Kidney epithelial cell (primary cell): ENCODE measurements around the gene GALE. TPM values are rescaled to one million over a fixed set of nuclear protein-coding genes. Genes with fewer than 3 reads are reported as not detected.

Experiments used
- DNase-seq: peaks from one replicate; pipeline ENCODE4 v3.0.0-alpha.2; 2010; ENCODE audit warnings: low read depth
- H3K27me3 ChIP-seq: 2 replicates; pipeline ENCODE4 v1.6.0; 2011; ENCODE audit warnings: low read length; ENCODE audit not compliant: control insufficient read depth, insufficient read depth
- H3K36me3 ChIP-seq: 2 replicates; pipeline ENCODE4 v1.5.1; 2011; ENCODE audit warnings: low read length; ENCODE audit not compliant: control insufficient read depth, insufficient read depth
- H3K4me3 ChIP-seq: 2 replicates; pipeline ENCODE4 v1.5.1; 2011; ENCODE audit warnings: low read depth, mild to moderate bottlenecking, control low read depth, low read length
- CTCF ChIP-seq: IDR thresholded peaks from 2 replicates; pipeline ENCODE4 v1.5.1; 2011; ENCODE audit warnings: mild to moderate bottlenecking, moderate library complexity, low read length, control low read depth, inconsistent platforms; ENCODE audit not compliant: insufficient read depth, poor library complexity, severe bottlenecking
- total RNA-seq: library from RNA; depleted of rRNA; stranded (reverse); fragments of >200 nt; gene quantifications from 2 replicates; pipeline ENCODE4 v1.2.3, GENCODE V29; 2015

GALE gene
- total RNA-seq, 1 donor from 2014 or later = 158 TPM

GRCh38 chr1:23776217-23776616 is 24.3 kb downstream of the GALE start:
- Histone ChIP-seq H3K4me3 (no peak overlapping the region), H3K36me3 (no peaks in the 10 kb centered on the region), H3K27me3 (no peaks in the 10 kb centered on the region)
- TF ChIP-seq CTCF = no peak
- no peak for DNase-seq

GRCh38 chr1:23774174-23774880 is 26.2 kb downstream of the GALE start:
- H3K4me3 ChIP-seq = no peak overlapping the region
- no peak for TF ChIP-seq CTCF
- no peaks in the 10 kb centered on the region for H3K36me3 ChIP-seq
- DNase-seq = no peak
- no peaks in the 10 kb centered on the region for H3K27me3 ChIP-seq

GRCh38 chr1:23772854-23773242 is 27.7 kb downstream of the GALE start:
- Histone ChIP-seq H3K27me3 (no peaks in the 10 kb centered on the region), H3K36me3 (no peaks in the 10 kb centered on the region), H3K4me3 (no peak overlapping the region)
- DNase-seq = no peak
- no peak for TF ChIP-seq CTCF

- DNase-seq = no peak
- no peaks in the 10 kb centered on the region for H3K36me3 ChIP-seq
- peak; percentile 97 for TF ChIP-seq CTCF
- no peaks in the 10 kb centered on the region for H3K27me3 ChIP-seq
- H3K4me3 ChIP-seq = no peak overlapping the region
These were observed 28.3 kb downstream of the GALE start for GRCh38 chr1:23772049-23772853.

- no peak for TF ChIP-seq CTCF
- no peaks in the 10 kb centered on the region for H3K36me3 ChIP-seq
- H3K27me3 ChIP-seq = no peaks in the 10 kb centered on the region
- no peak for DNase-seq
- no peak overlapping the region for H3K4me3 ChIP-seq
These were observed 31.8 kb downstream of the GALE start for GRCh38 chr1:23768733-23769132.
